ENCODE data around the gene DLG4. TPM values are rescaled to one million over a fixed set of nuclear protein-coding genes. Genes with fewer than 3 reads are reported as not detected.

DLG4 gene
- total RNA-seq, 1 experiment from 2014 or later: 38.3 TPM

DNA sequence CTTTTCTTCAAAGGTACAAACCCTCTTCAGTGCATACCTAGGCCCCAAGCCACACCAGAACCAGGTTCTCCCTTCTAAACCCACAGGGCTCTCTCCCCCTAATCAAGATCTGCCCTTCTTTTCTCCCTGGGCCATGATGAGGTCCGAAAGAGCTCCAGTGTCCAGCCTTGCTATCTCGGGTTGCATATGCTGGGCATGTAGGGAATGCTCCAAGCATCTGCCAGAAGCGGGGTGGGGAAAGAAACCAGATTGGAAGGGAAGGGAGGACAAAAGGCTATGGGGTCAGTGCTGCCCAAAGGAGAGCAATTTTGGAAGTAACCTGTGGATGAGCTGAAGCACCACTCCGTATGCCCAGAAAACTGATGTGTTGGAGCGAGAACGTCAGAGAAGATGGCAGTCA, 29.6 kb upstream of the DLG4 start:
- H3K18ac ChIP-seq (ENCODE audit: insufficient read length, low read depth, low read length): no peak overlapping the region
- Mint-ChIP-seq H3K36me3 (ENCODE audit: insufficient read depth in 1 of 3, low read depth in 3 of 3) (peaks cover 23 to 39% (median 33%) of the 10 kb centered on the region in 3 experiments), H3K4me1 (peaks cover 31 to 34% of the 10 kb centered on the region in 2 experiments), H3K27me3 (ENCODE audit: low read depth) (no peaks in the 10 kb centered on the region), H3K9me3 (no peaks in the 10 kb centered on the region), H3K4me3 (peak overlapping the region; percentile 90 to 95; a peak in 4 of 5 replicates), H3K27ac (peak overlapping the region in 2 of 3 experiments; percentile 17 to 33; a peak in 2 of 7 replicates)
- no peaks in the 10 kb centered on the region; the same call in 1 of the 2 replicates for H3K4me1 ChIP-seq (ENCODE audit: insufficient read depth, low read length)
- no peak overlapping the region for H2BK120ac ChIP-seq (ENCODE audit: low read depth, low read length, poor library complexity, severe bottlenecking)
- no peak overlapping the region for H2AFZ ChIP-seq (ENCODE audit: low read length)
- no peak overlapping the region for H2BK5ac ChIP-seq (ENCODE audit: insufficient read length, low read length)
- WGBS (ENCODE audit: extremely low coverage, insufficient read length, low lambda C conversion rate): no CpG with 5 or more reads among the region's 6 CpGs
- H3K9me3 ChIP-seq (ENCODE audit: control insufficient read depth, low read depth, low read length): no peaks in the 10 kb centered on the region
- H4K20me1 ChIP-seq (ENCODE audit: control insufficient read depth, insufficient read depth, insufficient read length): no peaks in the 10 kb centered on the region
- H2BK12ac ChIP-seq (ENCODE audit: insufficient read length, low read depth, low read length): no peak overlapping the region
- H3K9ac ChIP-seq (ENCODE audit: extremely low read depth, insufficient read length, low read length): peak overlapping the region; percentile 16
- H4K91ac ChIP-seq (ENCODE audit: insufficient read length, low read depth, low read length): no peak overlapping the region
- no peak overlapping the region for H3K14ac ChIP-seq (ENCODE audit: insufficient read depth, low read length)
- H4K5ac ChIP-seq (ENCODE audit: insufficient read length, low read depth, low read length): no peak overlapping the region
- H3K4ac ChIP-seq (ENCODE audit: low read depth, low read length): no peak overlapping the region
- H3K4me2 ChIP-seq (ENCODE audit: insufficient read depth, insufficient read length, low read length): no peak overlapping the region
- no peak overlapping the region for H3T11ph ChIP-seq (ENCODE audit: low read length)
- no peak overlapping the region for H3K27ac ChIP-seq (ENCODE audit: insufficient read length, low read depth, low read length)
- no peaks in the 10 kb centered on the region for H3K27me3 ChIP-seq (ENCODE audit: insufficient read depth, low read length)
- TF ChIP-seq, protein P1, sequence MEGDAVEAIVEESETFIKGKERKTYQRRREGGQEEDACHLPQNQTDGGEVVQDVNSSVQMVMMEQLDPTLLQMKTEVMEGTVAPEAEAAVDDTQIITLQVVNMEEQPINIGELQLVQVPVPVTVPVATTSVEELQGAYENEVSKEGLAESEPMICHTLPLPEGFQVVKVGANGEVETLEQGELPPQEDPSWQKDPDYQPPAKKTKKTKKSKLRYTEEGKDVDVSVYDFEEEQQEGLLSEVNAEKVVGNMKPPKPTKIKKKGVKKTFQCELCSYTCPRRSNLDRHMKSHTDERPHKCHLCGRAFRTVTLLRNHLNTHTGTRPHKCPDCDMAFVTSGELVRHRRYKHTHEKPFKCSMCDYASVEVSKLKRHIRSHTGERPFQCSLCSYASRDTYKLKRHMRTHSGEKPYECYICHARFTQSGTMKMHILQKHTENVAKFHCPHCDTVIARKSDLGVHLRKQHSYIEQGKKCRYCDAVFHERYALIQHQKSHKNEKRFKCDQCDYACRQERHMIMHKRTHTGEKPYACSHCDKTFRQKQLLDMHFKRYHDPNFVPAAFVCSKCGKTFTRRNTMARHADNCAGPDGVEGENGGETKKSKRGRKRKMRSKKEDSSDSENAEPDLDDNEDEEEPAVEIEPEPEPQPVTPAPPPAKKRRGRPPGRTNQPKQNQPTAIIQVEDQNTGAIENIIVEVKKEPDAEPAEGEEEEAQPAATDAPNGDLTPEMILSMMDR (conservative IDR thresholded peaks at IDR 0.05): no peak
- DNase-seq: no peak
- peaks cover 13% of the 10 kb centered on the region for H3K79me1 ChIP-seq (ENCODE audit: insufficient read depth, low read depth, low read length, poor library complexity, severe bottlenecking)
- H2BK15ac ChIP-seq (ENCODE audit: low read depth, low read length): no peak overlapping the region
- peaks cover 23% of the 10 kb centered on the region; the same call in 1 of the 2 replicates for H3K79me2 ChIP-seq (ENCODE audit: insufficient read depth, low read length)
- peaks cover 6% of the 10 kb centered on the region for H3K23me2 ChIP-seq (ENCODE audit: insufficient read length, low read depth, low read length, poor library complexity, severe bottlenecking)
- H2BK20ac ChIP-seq (ENCODE audit: low read depth, low read length, poor library complexity, severe bottlenecking): no peak overlapping the region
- no peak overlapping the region for H3K56ac ChIP-seq (ENCODE audit: insufficient read length, low read depth, low read length)
- no peak overlapping the region for H3K23ac ChIP-seq (ENCODE audit: insufficient read length, low read depth, low read length)
- H4K8ac ChIP-seq (replicated peaks; ENCODE audit: insufficient read length, low read depth, low read length): no peak overlapping the region
- no peak overlapping the region for H2AK5ac ChIP-seq (ENCODE audit: insufficient read length, low read length)

All from H9 (cell line).